ENCODE results near the gene FCHSD1.
A peak's percentile ranks its signal among the peaks of the same experiment; 100 is the strongest.
"Not testable (repeated sequence)": the region's sequence is repeated elsewhere in the genome, so short reads cannot be mapped to it uniquely, and the experiment has no call there.

The FCHSD1 gene

DNA sequence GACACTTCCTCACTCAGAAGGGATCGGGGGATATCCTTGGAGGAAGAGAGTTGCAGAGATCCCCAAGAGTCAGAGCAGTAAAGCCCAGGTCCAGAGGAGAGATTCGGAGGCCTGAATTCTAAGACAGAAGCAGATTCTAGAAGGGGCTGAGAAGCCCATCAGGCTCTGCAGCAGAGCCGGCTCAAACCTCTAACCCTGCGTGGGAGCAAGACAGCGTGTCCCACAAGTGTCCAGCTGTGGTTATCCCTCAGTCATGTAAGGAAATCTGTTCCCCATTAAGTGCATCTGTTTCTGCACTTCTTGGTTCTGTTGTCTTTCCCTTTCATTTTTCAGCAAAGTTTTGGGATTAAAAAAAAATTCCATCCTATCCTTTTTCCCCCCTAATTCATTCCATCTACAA is 27.6 kb downstream of the FCHSD1 start:
- Histone ChIP-seq H3K4me3 (no peak overlapping the region), H3K27ac (peak overlapping the region in 13 of 21 experiments; percentile 0 to 83 (median 66))

DNA sequence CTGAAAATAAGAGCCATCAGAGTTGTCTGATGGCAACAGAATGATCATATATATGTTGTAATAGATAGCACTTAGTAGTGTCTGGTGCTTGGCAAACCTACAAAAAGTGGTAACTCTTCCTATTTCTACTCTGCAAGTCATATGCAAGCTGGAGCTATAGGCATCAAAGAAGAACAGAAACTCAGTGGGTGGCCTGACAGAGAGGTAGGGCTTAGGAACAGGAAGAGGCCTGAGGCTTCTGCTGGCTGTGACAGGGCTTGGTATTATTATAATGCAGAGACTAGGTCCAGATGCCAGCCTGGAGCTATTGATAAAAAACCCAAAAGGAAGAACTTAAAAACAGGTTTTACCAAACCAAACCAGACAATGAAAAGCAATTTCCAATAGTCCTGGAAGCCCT is 28.0 kb downstream of the FCHSD1 start:
- no peak overlapping the region for H3K4me3 ChIP-seq
- peak overlapping the region in 14 of 21 experiments; percentile 10 to 83 (median 65) for H3K27ac ChIP-seq

DNA sequence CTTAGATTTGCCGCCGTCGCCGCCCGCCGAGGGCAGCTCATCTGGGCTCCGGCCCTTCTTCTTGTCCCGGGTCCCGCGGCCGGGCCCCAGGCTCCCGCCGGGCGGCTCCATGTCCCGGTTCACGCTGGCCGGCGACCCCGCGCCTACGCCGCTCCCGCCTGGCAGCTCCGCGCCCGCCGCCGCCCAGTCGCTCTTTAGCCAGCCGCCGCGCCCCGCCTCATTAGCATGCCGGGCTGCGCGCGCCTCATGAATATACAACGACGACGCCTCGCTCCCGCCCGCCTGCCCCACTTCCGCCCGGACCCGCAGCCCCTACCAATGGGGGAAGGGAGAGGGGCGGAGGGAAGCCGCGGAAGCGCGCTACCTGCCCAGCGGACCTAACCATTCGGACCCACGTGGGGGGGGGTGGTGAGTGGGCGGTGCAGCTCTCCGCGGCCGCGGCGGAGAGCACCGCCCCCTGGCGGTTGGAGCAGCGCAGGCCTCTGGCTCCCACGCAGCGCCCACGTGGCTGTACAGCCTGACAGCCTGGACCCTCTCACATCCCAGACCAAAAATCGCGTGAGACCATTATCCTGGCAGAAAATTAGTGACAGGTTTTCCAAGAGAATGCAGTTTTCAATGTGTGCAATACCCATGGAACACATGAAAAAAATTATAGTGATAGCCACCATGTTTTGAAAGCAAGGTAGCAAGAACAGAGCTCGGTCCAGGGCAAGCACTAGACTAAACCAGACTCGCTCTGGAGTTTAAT is 32.2 kb downstream of the FCHSD1 start, which contains the start of gene DIAPH1:
Gene DIAPH1 (minus strand): TSS at position 197 of the 751 bp plus-strand sequence. CDS start 86 bp downstream, at position 111.
- Histone ChIP-seq H3K27ac (peak within 1 kb of the TSS; percentile 81 to 100 (median 97)), H3K4me3 (peak within 1 kb of the TSS; percentile 70 to 98 (median 95))

DNA sequence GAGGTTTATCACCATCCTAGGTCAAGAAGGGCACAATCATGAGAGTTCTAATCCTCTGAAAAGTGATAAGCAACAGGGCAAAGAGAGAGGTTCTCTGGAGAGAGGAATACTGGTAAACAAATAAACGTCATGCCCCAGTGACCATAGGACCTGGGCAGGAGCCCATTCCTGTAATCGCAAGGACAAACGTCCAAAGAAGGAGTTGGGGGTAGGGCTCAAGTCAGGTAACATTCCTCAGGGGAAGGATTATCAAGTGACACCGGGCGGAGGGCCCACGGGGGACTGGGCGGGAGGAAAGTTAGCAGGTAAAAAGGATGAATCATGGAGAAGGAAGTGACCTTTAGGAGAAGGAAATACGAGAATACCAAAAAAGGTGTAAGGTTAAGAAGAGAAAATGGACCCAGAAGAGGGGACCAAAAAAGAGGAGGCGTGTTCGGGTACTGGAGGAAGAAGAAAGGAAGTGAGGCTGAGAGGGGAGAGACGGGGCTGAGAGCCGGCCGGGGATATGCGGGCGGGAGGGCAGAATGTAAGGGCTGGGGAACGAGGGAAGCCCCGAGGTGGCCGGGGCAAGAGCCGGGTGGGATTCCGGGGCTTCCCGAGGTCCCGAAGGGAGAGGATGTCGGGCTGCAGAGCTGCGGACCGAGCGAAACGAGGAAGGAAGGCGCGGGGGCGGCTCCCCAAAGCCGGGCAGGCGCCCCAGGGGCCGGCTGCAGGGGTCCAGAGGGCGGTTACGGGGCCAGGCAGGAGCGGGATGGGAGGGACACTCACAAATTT is 33.0 kb downstream of the FCHSD1 start:
- peak overlapping the region; percentile 81 to 100 (median 97) for H3K27ac ChIP-seq
- H3K4me3 ChIP-seq, result peak overlapping the region; percentile 70 to 98 (median 95)

DNA sequence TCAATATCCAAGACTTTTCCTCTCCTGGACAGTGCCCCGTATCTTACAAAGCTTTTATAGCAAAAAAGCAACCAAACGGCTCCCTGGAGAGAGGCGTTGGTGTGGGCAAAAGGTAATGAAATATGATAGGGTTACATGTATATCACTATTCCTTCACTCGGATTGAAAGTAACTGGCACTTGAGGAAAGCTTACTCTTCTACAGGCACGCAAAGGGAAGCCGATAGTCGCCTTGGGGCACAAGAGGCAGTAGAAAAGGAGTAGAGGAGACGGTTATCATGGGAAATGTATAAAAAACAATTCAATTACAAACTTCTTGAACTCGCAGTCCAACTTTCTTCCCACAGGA is 33.6 kb downstream of the FCHSD1 start:
- H3K4me3 ChIP-seq, result peak overlapping the region; percentile 70 to 98 (median 95)
- H3K27ac ChIP-seq, result peak overlapping the region in 19 of 21 experiments; percentile 94 to 100 (median 97)

DNA sequence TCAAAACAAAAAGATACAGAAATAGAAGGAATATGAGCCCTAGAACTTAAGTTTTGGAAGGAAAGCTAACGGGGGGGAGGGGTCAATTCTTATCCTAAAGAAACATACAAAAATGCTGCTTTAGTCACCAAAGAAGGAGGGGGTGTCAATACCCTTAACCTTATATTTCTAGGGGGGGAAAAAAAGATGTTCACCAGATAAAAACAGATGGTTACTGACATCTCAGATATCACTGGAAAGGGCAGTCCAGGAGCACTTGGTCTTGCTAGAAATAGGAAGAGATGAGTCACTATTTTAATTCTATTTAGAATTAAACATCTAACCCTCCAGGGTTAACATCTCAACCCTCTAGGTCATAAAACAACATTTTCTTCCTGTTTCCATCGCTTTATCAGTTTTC is 34.1 kb downstream of the FCHSD1 start:
- peak overlapping the region; percentile 70 to 98 (median 95) for H3K4me3 ChIP-seq

DNA sequence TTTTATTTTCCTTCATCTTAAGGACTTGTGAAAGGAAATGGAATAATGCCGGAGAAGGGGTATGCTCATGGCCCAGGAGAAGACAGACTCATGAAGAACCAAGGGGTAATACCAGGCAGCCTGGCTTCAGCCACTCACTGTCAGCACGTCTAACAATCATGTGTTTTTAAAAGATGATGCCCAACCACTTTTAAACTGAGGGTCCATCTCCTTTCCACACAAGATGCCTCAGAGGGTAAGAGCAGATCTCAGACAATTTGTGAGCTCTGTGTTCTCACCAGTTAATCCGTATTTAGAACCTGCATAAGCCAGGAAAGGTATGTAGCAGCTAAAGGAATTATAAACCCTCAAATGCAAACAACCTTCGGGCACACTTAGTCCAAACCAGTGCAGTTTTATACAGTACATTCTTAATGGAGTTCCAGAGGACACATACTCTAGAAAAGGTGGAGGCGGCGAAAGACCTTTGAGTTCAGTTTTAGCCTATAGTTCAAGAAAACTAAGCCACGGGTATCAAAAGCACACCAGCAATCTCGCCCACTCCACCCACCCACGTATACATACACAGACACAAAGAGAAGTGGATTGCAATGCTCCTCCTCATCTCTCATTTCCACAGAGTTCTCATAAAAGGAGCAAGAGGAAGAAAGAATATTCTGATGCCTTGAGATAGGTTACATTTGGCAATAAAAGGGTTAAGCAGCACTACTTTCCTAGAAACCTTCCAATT is 35.1 kb downstream of the FCHSD1 start:
- peak overlapping the region in 8 of 21 experiments; percentile 21 to 99 (median 96) for H3K27ac ChIP-seq
- H3K4me3 ChIP-seq, result peak overlapping the region in 5 of 7 experiments; percentile 85 to 98 (median 95)

More for the DNA sequence above, 34.1 kb downstream of the FCHSD1 start:
- H3K27ac ChIP-seq, result peak overlapping the region in 17 of 21 experiments; percentile 96 to 100 (median 97)

DNA sequence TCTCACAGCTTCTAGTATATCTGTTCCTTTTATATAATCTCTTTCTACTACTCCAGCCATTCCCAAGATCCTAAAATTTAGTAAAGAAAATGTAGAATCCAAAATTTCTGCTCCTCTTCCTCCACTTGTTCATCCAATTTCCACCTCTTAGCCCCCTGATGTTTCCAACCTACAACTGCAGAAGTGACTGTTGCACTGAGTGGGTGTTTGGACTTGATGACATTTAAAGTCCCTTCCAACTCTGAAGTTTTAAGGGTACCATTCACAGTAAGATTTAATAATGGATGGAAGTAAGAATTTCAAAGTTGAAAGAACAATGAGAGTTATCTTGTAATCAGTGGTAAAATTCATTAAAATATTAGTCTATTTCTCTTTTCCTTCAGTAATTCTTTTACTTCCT is 37.9 kb downstream of the FCHSD1 start:
- H3K4me3 ChIP-seq, result no peak overlapping the region
- no peak overlapping the region for H3K27ac ChIP-seq

DNA sequence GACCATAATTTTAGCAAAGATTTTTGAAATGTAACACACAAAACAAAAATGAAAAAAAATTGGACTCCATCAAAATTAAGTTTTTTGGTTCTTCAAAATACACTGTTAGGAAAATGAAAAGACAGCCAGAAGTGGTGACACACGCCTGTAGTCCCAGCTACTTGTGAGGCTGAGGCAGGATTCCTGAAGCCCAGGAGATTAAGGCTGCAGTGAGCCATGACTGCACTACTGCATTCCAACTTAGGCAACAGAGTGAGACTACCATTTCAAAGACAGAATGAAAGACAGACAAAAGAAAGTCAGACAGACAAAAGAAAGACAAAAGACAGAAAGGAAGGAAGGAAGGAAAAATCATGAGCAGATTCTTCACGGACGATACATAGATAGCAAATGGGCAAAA is 39.9 kb downstream of the FCHSD1 start:
- H3K27ac ChIP-seq, result peak overlapping the region in 1 of 21 experiments; percentile 18
- H3K4me3 ChIP-seq, result no peak overlapping the region

DNA sequence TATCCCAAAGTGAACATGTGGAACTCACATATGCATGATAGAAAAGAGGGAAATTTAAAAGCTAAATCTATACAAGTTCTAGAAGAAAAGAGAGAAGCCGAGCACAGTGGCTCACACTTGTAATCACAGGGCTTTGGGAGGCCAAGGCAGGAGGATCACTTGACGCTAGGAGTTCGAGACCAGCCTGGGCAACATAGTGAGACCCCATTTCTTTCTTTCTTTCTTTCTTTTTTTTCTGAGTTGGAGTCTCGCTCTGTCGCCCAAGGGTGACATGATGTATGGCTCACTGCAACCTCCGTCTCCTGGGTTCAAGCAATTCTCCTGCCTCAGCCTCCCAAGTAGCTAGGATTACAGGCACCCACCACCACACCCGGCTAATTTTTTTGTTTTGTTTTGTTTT is 41.3 kb downstream of the FCHSD1 start:
- H3K4me3 ChIP-seq, result not testable (repeated sequence)
- peak overlapping the region in 1 of 21 experiments; percentile 85 for H3K27ac ChIP-seq

DNA sequence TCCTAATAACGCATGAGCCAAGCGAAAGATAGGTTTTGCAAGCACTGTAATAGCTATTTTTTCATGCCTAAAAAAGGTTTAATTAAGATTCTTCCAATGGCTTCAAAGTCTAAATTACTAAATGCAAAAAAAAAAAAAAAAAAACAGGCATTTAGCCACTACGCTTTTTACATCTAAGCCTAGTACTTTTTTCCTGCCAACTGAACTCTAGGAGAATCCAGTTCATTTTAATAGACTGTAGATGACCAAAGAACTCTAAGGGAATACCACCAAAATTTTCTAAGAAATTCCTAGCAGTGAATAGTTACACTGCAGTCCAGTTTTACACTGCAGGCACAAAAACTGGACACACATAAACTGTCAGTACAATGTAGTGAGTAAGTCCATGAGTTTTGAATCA is 42.2 kb downstream of the FCHSD1 start:
- H3K27ac ChIP-seq, result peak overlapping the region in 4 of 21 experiments; percentile 9 to 85 (median 13)
- no peak overlapping the region for H3K4me3 ChIP-seq

DNA sequence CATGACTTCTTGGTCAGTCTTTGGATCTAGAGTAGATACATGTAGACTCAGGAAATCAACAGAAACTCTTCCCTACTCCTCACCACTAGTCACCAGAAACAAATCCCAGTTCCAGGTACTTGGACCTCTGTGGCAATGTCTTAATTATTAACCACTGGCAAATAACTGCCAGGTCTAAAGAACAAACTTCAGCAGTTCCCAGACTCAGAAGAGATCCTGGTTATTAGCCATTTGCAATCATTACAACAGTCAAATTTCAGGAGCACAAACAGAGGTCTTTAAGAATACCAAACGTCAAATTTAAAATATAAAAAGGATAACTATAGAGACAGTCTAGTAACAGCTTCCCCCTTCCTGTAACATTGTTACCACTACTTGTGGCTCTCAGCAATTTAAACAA is 42.7 kb downstream of the FCHSD1 start:
- Histone ChIP-seq H3K4me3 (no peak overlapping the region), H3K27ac (peak overlapping the region in 11 of 21 experiments; percentile 9 to 86 (median 25))

DNA sequence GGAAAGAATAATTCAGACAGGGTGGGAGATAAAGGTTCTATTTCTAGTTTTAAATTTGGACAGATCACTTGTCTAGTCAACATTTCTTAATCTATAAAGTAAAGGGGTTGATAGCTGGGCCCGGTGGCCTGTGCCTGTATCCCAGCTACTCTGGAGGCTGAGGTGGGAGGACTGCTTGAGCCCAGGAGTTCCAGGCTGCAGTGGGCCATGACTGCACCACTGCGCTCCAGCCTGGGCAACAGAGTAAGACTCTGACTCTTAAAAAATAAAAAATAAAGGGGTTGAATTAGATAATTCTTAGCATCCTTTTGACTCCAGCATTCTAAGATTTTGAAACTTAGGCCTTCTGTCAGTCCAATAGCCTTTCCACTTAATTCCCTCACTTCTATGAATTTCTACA is 43.2 kb downstream of the FCHSD1 start:
- H3K4me3 ChIP-seq, result no peak overlapping the region

DNA sequence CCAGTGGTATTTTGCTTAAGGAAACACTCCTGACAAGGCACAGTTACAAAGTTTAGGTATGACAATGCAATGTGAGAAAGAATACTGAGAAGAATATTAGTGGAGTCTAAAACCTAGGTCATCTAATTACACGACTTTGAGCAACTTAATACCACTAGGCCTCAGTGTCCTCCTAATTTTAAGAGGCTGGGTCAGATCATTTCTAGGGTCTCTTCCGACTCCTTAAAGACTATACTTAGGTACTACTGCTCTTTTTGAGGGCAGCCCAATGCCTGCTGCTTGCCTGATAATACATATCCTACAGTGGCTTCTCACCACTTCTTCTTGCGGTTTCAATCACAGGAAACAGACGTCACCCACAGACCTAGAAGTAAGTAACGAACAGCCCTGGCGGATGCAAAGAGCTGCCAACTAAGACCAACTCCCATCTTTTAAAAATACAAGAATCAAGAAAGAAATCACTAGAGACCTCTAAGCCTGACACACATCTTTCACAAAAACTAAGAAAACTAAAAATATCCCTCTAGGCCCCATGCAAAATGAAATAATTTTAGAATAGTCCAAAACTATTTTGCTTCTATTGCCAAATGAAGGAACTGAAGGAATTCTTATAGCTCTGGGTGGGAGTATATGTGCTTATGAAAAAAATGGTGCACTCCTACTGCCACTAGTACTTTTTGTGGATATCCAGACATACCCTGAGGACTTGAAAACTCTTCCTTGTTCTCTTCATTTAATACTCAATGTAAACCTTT is 45.5 kb downstream of the FCHSD1 start:
- no peak overlapping the region for H3K4me3 ChIP-seq
- peak overlapping the region in 20 of 21 experiments; percentile 27 to 86 (median 76) for H3K27ac ChIP-seq

More for the DNA sequence above, 43.2 kb downstream of the FCHSD1 start:
- peak overlapping the region in 12 of 21 experiments; percentile 9 to 86 (median 24) for H3K27ac ChIP-seq

DNA sequence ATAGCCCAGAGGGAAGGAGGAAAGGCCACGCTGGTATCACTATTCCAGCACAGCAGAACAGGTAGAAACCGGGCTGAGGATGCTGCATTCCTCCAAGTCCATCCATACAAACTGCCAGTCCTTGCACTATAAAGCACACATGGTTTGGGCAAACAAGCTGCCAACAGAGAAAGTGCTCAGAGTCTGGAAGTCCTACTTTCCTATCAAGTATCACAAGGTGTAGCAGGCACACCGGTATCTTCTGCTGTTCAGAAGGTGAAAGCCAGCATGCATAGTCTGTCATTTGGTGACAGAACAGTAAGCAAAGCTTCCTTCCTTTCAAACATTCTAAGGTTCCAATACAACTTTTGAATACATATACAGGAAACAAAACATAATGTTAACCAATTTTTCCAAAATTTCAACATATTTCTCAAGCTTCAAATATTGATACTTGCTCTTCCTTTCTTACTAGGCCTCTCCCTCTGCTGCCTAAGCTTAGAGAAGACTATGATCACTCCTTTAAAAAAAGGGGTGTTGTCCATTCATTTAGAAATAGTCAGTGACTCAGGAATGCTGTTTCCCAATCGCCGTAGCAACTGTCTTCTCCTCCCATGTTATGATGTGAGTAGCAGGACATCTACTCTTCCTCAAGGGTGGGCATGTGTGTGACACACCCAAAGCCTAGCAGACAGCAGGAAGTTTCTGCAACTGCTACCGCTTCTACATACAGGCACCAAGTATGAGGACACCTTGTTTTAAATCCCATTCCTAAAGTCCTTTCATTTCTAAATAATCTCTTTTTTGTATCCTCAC is 47.1 kb downstream of the FCHSD1 start:
- H3K4me3 ChIP-seq, result no peak overlapping the region

DNA sequence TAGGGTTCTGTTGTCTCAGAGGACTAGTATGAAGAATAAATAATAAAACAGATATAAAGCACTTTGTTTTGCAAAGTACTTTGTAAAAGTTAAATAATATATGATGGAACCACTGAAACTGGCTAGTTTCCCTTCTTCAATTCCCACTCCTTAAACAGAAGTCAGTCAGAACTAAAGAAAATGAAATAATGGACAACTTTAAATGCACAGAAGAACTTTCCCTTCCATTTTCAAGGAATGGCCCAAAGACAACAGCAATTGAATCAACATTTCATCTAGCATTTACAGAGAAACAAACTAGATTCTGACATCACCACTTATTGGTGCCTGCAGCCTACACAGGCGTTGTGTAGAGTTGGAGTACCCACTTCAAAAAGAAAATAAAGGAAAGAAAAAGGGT is 48.6 kb downstream of the FCHSD1 start:
- H3K27ac ChIP-seq, result peak overlapping the region in 19 of 21 experiments; percentile 2 to 86 (median 77)
- no peak overlapping the region for H3K4me3 ChIP-seq

More for the DNA sequence above, 47.1 kb downstream of the FCHSD1 start:
- H3K27ac ChIP-seq, result peak overlapping the region in 20 of 21 experiments; percentile 10 to 86 (median 77)

DNA sequence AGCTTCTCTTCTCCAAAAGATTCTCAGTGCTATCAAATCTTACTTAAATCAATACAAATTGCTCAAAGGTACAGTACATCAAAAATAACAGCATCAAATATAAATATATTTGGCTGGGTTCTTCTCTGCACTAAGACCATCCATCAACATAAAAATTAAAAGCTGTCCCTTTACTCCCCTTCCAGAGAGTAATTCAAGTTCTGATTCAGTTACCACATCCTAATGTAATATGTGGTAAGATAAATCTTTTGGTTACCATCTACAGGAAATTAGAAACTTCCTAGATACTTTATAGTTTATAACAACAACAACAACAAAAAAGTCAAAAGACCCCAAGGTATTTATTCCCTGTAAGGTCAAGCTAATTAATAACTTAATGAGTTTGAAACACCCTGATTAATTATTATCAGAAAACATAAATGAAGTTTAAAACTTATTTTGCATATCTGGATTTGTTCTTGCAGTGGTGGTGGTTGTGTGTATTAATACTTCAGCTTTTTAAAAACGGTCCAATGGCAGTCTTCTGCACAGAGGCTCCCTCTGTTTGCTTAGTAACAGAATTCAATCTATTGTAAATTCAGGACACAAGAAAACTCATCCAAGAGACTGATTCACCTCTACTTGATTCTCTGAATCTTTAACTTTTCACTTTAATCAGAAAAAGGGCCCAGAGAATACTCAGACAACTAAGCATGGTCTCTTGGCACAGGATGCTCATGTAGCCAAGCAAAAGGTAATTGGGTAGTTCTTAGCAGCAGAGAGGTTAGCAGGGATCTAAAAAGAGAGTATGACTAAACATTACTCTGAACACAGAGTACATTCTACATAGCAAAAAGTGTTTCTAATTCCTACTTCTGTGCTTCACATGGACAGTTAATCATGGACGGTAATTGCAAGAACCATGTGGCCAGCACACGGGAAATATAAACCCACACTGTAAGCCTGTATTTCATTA is 52.5 kb downstream of the FCHSD1 start:
- Histone ChIP-seq H3K4me3 (no peak overlapping the region), H3K27ac (peak overlapping the region in 13 of 21 experiments; percentile 3 to 60 (median 32))

Measured in skin epidermis (tissue), 12 donors.